HUES48 (cell line): ENCODE results near the gene HSD3B7.

Experiments
- H3K27ac ChIP-seq: one replicate; pipeline ENCODE4 v1.7.0; 2013; ENCODE audit warnings: low read depth, low read length, inconsistent platforms
- H3K27me3 ChIP-seq: 2 replicates; pipeline ENCODE4 v1.6.1; 2013; ENCODE audit warnings: mild to moderate bottlenecking, low read length; ENCODE audit not compliant: control insufficient read depth, insufficient read depth
- H3K36me3 ChIP-seq: 2 replicates; pipeline ENCODE4 v1.6.1; 2013; ENCODE audit warnings: low read length; ENCODE audit not compliant: control insufficient read depth, insufficient read depth
- H3K4me1 ChIP-seq: 2 replicates; pipeline ENCODE4 v1.6.1; 2013; ENCODE audit warnings: mild to moderate bottlenecking, low read length; ENCODE audit not compliant: control insufficient read depth, insufficient read depth
- H3K4me3 ChIP-seq: 2 replicates; pipeline ENCODE4 v1.5.1; 2013; ENCODE audit warnings: mild to moderate bottlenecking, low read depth, low read length
- H3K9ac ChIP-seq: 2 replicates; pipeline ENCODE4 v1.6.1; 2013; ENCODE audit warnings: mild to moderate bottlenecking, low read depth, low read length, moderate library complexity
- H3K9me3 ChIP-seq: 2 replicates; pipeline ENCODE4 v1.6.1; 2013; ENCODE audit warnings: low read length; ENCODE audit not compliant: control insufficient read depth, insufficient read depth

HSD3B7 gene

GRCh38 chr16:31032736-31033708 is 48.0 kb downstream of the HSD3B7 start, which contains the start of gene STX4:
Gene STX4, plus strand, starts transcription at chr16:31033558. Its CDS starts 248 bp downstream, at chr16:31033806.
- H3K4me1 ChIP-seq = no peaks in the 10 kb centered on the region
- H3K27ac ChIP-seq = peak within 1 kb of the TSS; percentile 60

GRCh38 chr16:31033709-31034492 is 48.9 kb downstream of the HSD3B7 start:
- Histone ChIP-seq H3K4me3 (peak overlapping the region; percentile 90), H3K9me3 (no peaks in the 10 kb centered on the region), H3K27me3 (no peaks in the 10 kb centered on the region), H3K4me1 (no peaks in the 10 kb centered on the region), H3K27ac (peak overlapping the region; percentile 60), H3K9ac (no peak overlapping the region), H3K36me3 (peaks cover 11% of the 10 kb centered on the region; the same call in 1 of the 2 replicates)

More at GRCh38 chr16:31032736-31033708, 48.0 kb downstream of the HSD3B7 start, which contains the start of gene STX4:
- peak within 1 kb of the TSS; percentile 34; the same call in 1 of the 2 replicates for H3K9ac ChIP-seq
- peak within 1 kb of the TSS; percentile 90 for H3K4me3 ChIP-seq
- no peaks in the 10 kb centered on the region for H3K27me3 ChIP-seq
- H3K9me3 ChIP-seq = no peaks in the 10 kb centered on the region
- peaks cover 4% of the 10 kb centered on the region; the same call in 1 of the 2 replicates for H3K36me3 ChIP-seq

GRCh38 chr16:31036691-31037090 is 51.7 kb downstream of the HSD3B7 start:
- Histone ChIP-seq H3K27me3 (no peaks in the 10 kb centered on the region), H3K9me3 (no peaks in the 10 kb centered on the region), H3K36me3 (peaks cover 25% of the 10 kb centered on the region; the same call in 1 of the 2 replicates), H3K4me1 (no peaks in the 10 kb centered on the region), H3K4me3 (no peak overlapping the region), H3K9ac (no peak overlapping the region), H3K27ac (no peak overlapping the region)
